ENCODE data around the gene PNMA3. TPM values are rescaled to one million over a fixed set of nuclear protein-coding genes. Genes with fewer than 3 reads are reported as not detected.

PNMA3 gene
- total RNA-seq, 4 donors from 2014 or later, result 0.13 to 0.42 (median 0.17) TPM

- Histone ChIP-seq H3K36me3 (no peaks in the 10 kb centered on the region), H3K4me3 (no peak overlapping the region), H3K9me3 (peaks cover 0 to 10% (median 0%) of the 10 kb centered on the region in 4 donors), H3K27me3 (peaks cover 0 to 19% (median 3%) of the 10 kb centered on the region in 4 donors), H3K27ac (replicated peaks in 1 of 4) (no peak overlapping the region), H3K4me1 (peaks cover 0 to 16% (median 13%) of the 10 kb centered on the region in 4 donors)
- intact Hi-C loops (cut with DNase I), result no loop called here
- 69% methylated on average over 1 of the region's 1 CpG for WGBS
- DNase-seq (ENCODE audit: extremely low spot score), result no peak
- TF ChIP-seq POLR2AphosphoS5 (IDR thresholded peaks at IDR 0.05) (no peak), POLR2A (IDR thresholded peaks at IDR 0.05; ENCODE audit: low read depth) (no peak), EP300 (IDR thresholded peaks at IDR 0.05) (no peak), CTCF (IDR thresholded peaks at IDR 0.05) (no peak)
Measured at GRCh38 chrX:153052534-153052933, 3.7 kb upstream of the PNMA3 start.

GRCh38 chrX:153057281-153057680 lies 1.0 kb downstream of the PNMA3 start:
- 70% methylated on average over 11 of the region's 11 CpGs for WGBS
- TF ChIP-seq POLR2AphosphoS5 (IDR thresholded peaks at IDR 0.05) (no peak), POLR2A (IDR thresholded peaks at IDR 0.05; ENCODE audit: low read depth) (no peak), EP300 (IDR thresholded peaks at IDR 0.05) (no peak), CTCF (IDR thresholded peaks at IDR 0.05) (no peak)
- Histone ChIP-seq H3K36me3 (no peaks in the 10 kb centered on the region), H3K4me3 (no peak overlapping the region), H3K9me3 (no peaks in the 10 kb centered on the region), H3K27ac (replicated peaks in 1 of 4) (no peak overlapping the region), H3K4me1 (peaks cover 0 to 16% (median 13%) of the 10 kb centered on the region in 4 donors), H3K27me3 (peaks cover 0 to 33% (median 6%) of the 10 kb centered on the region in 4 donors)
- intact Hi-C loops (cut with DNase I), result no loop called here
- no peak for DNase-seq (ENCODE audit: extremely low spot score)

GRCh38 chrX:153059191-153060094 lies 3.2 kb downstream of the PNMA3 start:
- Histone ChIP-seq H3K4me1 (peaks cover 0 to 16% (median 13%) of the 10 kb centered on the region in 4 donors), H3K9me3 (no peaks in the 10 kb centered on the region), H3K4me3 (no peak overlapping the region), H3K36me3 (no peaks in the 10 kb centered on the region), H3K27me3 (peaks cover 0 to 33% (median 8%) of the 10 kb centered on the region in 4 donors), H3K27ac (replicated peaks in 1 of 4) (no peak overlapping the region)
- intact Hi-C loops (cut with DNase I), result no loop called here
- TF ChIP-seq CTCF (IDR thresholded peaks at IDR 0.05), result no peak
- TF ChIP-seq POLR2A (IDR thresholded peaks at IDR 0.05; ENCODE audit: low read depth), result no peak
- no peak for TF ChIP-seq EP300 (IDR thresholded peaks at IDR 0.05)
- no peak for TF ChIP-seq POLR2AphosphoS5 (IDR thresholded peaks at IDR 0.05)
- WGBS, result 89% methylated on average over 14 of the region's 18 CpGs
- no peak for DNase-seq (ENCODE audit: extremely low spot score)

GRCh38 chrX:153060095-153060445 lies 3.8 kb downstream of the PNMA3 start:
- H3K36me3 ChIP-seq, result no peaks in the 10 kb centered on the region
- peaks cover 0 to 16% (median 13%) of the 10 kb centered on the region in 4 donors for H3K4me1 ChIP-seq
- no peak overlapping the region for H3K27ac ChIP-seq (replicated peaks in 1 of 4)
- TF ChIP-seq POLR2AphosphoS5 (IDR thresholded peaks at IDR 0.05), result no peak
- no peak for TF ChIP-seq POLR2A (IDR thresholded peaks at IDR 0.05; ENCODE audit: low read depth)
- no peak for TF ChIP-seq EP300 (IDR thresholded peaks at IDR 0.05)
- TF ChIP-seq CTCF (IDR thresholded peaks at IDR 0.05), result no peak
- H3K9me3 ChIP-seq, result no peaks in the 10 kb centered on the region
- 69% methylated on average over 6 of the region's 8 CpGs for WGBS
- H3K27me3 ChIP-seq, result peaks cover 0 to 33% (median 8%) of the 10 kb centered on the region in 4 donors
- DNase-seq (ENCODE audit: extremely low spot score), result no peak
- no peak overlapping the region for H3K4me3 ChIP-seq
- intact Hi-C loops (cut with DNase I), result no loop called here

Data from esophagus muscularis mucosa (tissue), 4 donors.